HFFc6 (cell line): ENCODE measurements around the gene INHA. TPM values are rescaled to one million over a fixed set of nuclear protein-coding genes. Genes with fewer than 3 reads are reported as not detected.

Experiments used
- DNase-seq: peaks from one replicate; pipeline ENCODE4 v3.0.0-alpha.2; 2018
- H3K27ac Mint-ChIP-seq: 2 replicates; pipeline ENCODE4 v1.8.0; 2020; ENCODE audit warnings: mild to moderate bottlenecking, mixed read lengths
- H3K27me3 Mint-ChIP-seq: 2 replicates; pipeline ENCODE4 v1.8.0; 2021; ENCODE audit warnings: mild to moderate bottlenecking, moderate library complexity, mixed read lengths; ENCODE audit not compliant: insufficient read depth
- H3K36me3 Mint-ChIP-seq: 2 replicates; pipeline ENCODE4 v1.8.0; 2021; ENCODE audit warnings: low read depth, mixed read lengths
- H3K4me1 Mint-ChIP-seq: 2 replicates; pipeline ENCODE4 v1.8.0; 2020; ENCODE audit warnings: low read depth, mixed read lengths
- H3K4me3 Mint-ChIP-seq: 2 replicates; pipeline ENCODE4 v1.8.0; 2020; ENCODE audit warnings: mild to moderate bottlenecking, moderate library complexity, mixed read lengths
- H3K9me3 Mint-ChIP-seq: 2 replicates; pipeline ENCODE4 v1.8.0; 2020; ENCODE audit warnings: mild to moderate bottlenecking, mixed read lengths
- CTCF ChIP-seq: fragments of 200-600 bp; sonication (generic); IDR thresholded peaks from 2 replicates; pipeline ENCODE4 v1.5.0; 2021; ENCODE audit warnings: antibody characterized with exemption, mild to moderate bottlenecking
- total RNA-seq, 6 experiments: library from RNA; stranded (reverse); fragmentation: NEBNext Ultra II Directional; extraction: Animal tissue kit (Norgen Biotek cat#: 25700); gene quantifications; 2 replicates in 1 of 6; 3 replicates in 5 of 6; pipeline ENCODE4 v1.2.3, GENCODE V29; 2021

Gene INHA
- total RNA-seq, 6 experiments from 2014 or later: 0.14 to 0.45 (median 0.25) TPM; not detected in 1

- Mint-ChIP-seq H3K4me1 (no peaks in the 10 kb centered on the region), H3K36me3 (peaks cover 17% of the 10 kb centered on the region), H3K27ac (no peak overlapping the region), H3K4me3 (no peak overlapping the region), H3K27me3 (peaks cover 10% of the 10 kb centered on the region), H3K9me3 (no peaks in the 10 kb centered on the region)
- DNase-seq: no peak
- no peak for TF ChIP-seq CTCF
Measured at GRCh38 chr2:219619235-219619634, 47.1 kb downstream of the INHA start.

GRCh38 chr2:219620546-219620945, 48.4 kb downstream of the INHA start:
- H3K4me3 Mint-ChIP-seq: no peak overlapping the region
- 0 out of 2 replicates have a peak, but pooled peaks cover 8% of the 10 kb centered on the region for H3K36me3 Mint-ChIP-seq
- no peaks in the 10 kb centered on the region for H3K4me1 Mint-ChIP-seq
- TF ChIP-seq CTCF: no peak
- peaks cover 11% of the 10 kb centered on the region for H3K27me3 Mint-ChIP-seq
- no peaks in the 10 kb centered on the region for H3K9me3 Mint-ChIP-seq
- DNase-seq: no peak
- H3K27ac Mint-ChIP-seq: no peak overlapping the region

- H3K27me3 Mint-ChIP-seq: peaks cover 15% of the 10 kb centered on the region
- H3K4me1 Mint-ChIP-seq: no peaks in the 10 kb centered on the region
- no peak overlapping the region for H3K27ac Mint-ChIP-seq
- no peak for TF ChIP-seq CTCF
- DNase-seq: no peak
- no peak overlapping the region for H3K4me3 Mint-ChIP-seq
- H3K36me3 Mint-ChIP-seq: no peaks in the 10 kb centered on the region
- H3K9me3 Mint-ChIP-seq: no peaks in the 10 kb centered on the region
Measured at GRCh38 chr2:219621935-219622334, 49.8 kb downstream of the INHA start.

- no peak overlapping the region for H3K27ac Mint-ChIP-seq
- no peak for TF ChIP-seq CTCF
- no peaks in the 10 kb centered on the region for H3K4me1 Mint-ChIP-seq
Measured at GRCh38 chr2:219622472-219622871, 50.4 kb downstream of the INHA start.

GRCh38 chr2:219624565-219624964, 52.5 kb downstream of the INHA start:
- Mint-ChIP-seq H3K27me3 (peaks cover 15% of the 10 kb centered on the region), H3K4me1 (no peaks in the 10 kb centered on the region), H3K36me3 (no peaks in the 10 kb centered on the region), H3K4me3 (no peak overlapping the region), H3K27ac (no peak overlapping the region), H3K9me3 (no peaks in the 10 kb centered on the region)
- DNase-seq: no peak
- TF ChIP-seq CTCF: no peak

More at GRCh38 chr2:219622472-219622871, 50.4 kb downstream of the INHA start:
- no peak for DNase-seq
- H3K27me3 Mint-ChIP-seq: peaks cover 15% of the 10 kb centered on the region
- H3K4me3 Mint-ChIP-seq: no peak overlapping the region
- no peaks in the 10 kb centered on the region for H3K36me3 Mint-ChIP-seq
- no peaks in the 10 kb centered on the region for H3K9me3 Mint-ChIP-seq

- Mint-ChIP-seq H3K36me3 (no peaks in the 10 kb centered on the region), H3K4me3 (no peak overlapping the region), H3K27me3 (peaks cover 15% of the 10 kb centered on the region), H3K4me1 (peaks cover under 1% of the 10 kb centered on the region; the same call in 1 of the 2 replicates), H3K27ac (no peak overlapping the region), H3K9me3 (no peaks in the 10 kb centered on the region)
- TF ChIP-seq CTCF: no peak
- DNase-seq: no peak
Measured at GRCh38 chr2:219625179-219625578, 53.1 kb downstream of the INHA start.
